H1 (cell line): ENCODE data around the gene COLEC11. TPM values are rescaled to one million over a fixed set of nuclear protein-coding genes. Genes with fewer than 3 reads are reported as not detected.

Experiments
- KDM4A ChIP-seq: IDR thresholded peaks from one replicate; pipeline ENCODE4 v1.7.1; 2012; ENCODE audit warnings: low read depth, mild to moderate bottlenecking, moderate library complexity, low read length, inconsistent platforms; ENCODE audit not compliant: severe bottlenecking
- SIRT6 ChIP-seq: IDR thresholded peaks from one replicate; pipeline ENCODE4 v1.7.1; 2012; ENCODE audit warnings: low read length, inconsistent platforms
- polyA plus RNA-seq, 7 experiments: library from polyadenylated mRNA; depleted of rRNA in 3 of 7; stranded (reverse) in 5 of 7; unstranded in 2 of 7; fragments of >200 nt in 5 of 7; fragments of 200-250 nt in 2 of 7; gene quantifications; 1 replicate in 5 of 7; 2 replicates in 1 of 7; 4 replicates in 1 of 7; pipeline versions ENCODE4 v1.2.1 to v1.2.3, GENCODE V29; 2011 to 2013; ENCODE audit warnings: missing spikeins in 2 of 7, mixed read lengths in 2 of 7
- total RNA-seq: library from RNA; stranded (reverse); fragmentation: NEBNext Ultra II Directional; extraction: Animal tissue kit (Norgen Biotek cat#: 25700); gene quantifications from 2 replicates; pipeline ENCODE4 v1.2.1, GENCODE V29; 2021

The COLEC11 gene
- total and polyA plus RNA-seq, 2 of the 8 experiments (the other 6 are each of a cell fraction or from before 2014, with no cell fraction given) = 0.47 to 0.80 TPM

GRCh38 chr2:3664118-3664517, 69.2 kb downstream of the COLEC11 start (continued):
- TF ChIP-seq SIRT6 (no peak), KDM4A (no peak)
